ENCODE data around the gene ITPKB.

ITPKB gene

GRCh38 chr1:226764533-226764932 is 25.5 kb upstream of the ITPKB start:
- no peak overlapping the region for H2BK5ac ChIP-seq (ENCODE audit: low read length)
- H3K9me3 ChIP-seq (replicated peaks in 1 of 2; ENCODE audit: control insufficient read depth in 2 of 2, insufficient read depth in 1 of 2, low read depth in 1 of 2, low read length in 2 of 2), result no peaks in the 10 kb centered on the region
- WGBS, 2 donors (ENCODE audit: extremely low coverage in 2 of 2, insufficient read length in 2 of 2, insufficient replicate concordance in 1 of 2), result no CpG with 5 or more reads among the region's 2 CpGs
- no peak overlapping the region for H2AK5ac ChIP-seq (ENCODE audit: low read depth, low read length)
- H3K4me1 ChIP-seq (ENCODE audit: control insufficient read depth in 2 of 2, insufficient read depth in 1 of 2, low read depth in 1 of 2, low read length in 2 of 2), result no peaks in the 10 kb centered on the region
- H2BK120ac ChIP-seq (ENCODE audit: low read depth, low read length), result no peak overlapping the region
- no peak overlapping the region for H3K4ac ChIP-seq (ENCODE audit: low read length)
- no peak for DNase-seq (ENCODE audit: low spot score)
- no peak overlapping the region for H3K14ac ChIP-seq (ENCODE audit: low read length)
- peaks cover 0 to 18% (median 0%) of the 10 kb centered on the region in 3 experiments for H3K27me3 ChIP-seq (ENCODE audit: control insufficient read depth in 3 of 3, insufficient read depth in 3 of 3, low read depth in 1 of 3, low read length in 3 of 3)
- H2BK12ac ChIP-seq (ENCODE audit: low read length), result no peak overlapping the region
- H3K79me1 ChIP-seq (ENCODE audit: low read depth, low read length), result no peaks in the 10 kb centered on the region
- no peak overlapping the region for H2BK15ac ChIP-seq (ENCODE audit: low read length)
- no peak overlapping the region for H3K18ac ChIP-seq (ENCODE audit: low read length)
- H3K4me2 ChIP-seq (ENCODE audit: insufficient read depth, low read length, poor library complexity, severe bottlenecking), result no peak overlapping the region
- no peak overlapping the region for H3K9ac ChIP-seq (ENCODE audit: low read depth, low read length, poor library complexity)
- H3K4me3 ChIP-seq (ENCODE audit: low read length in 2 of 2), result no peak overlapping the region
- H3K23ac ChIP-seq (ENCODE audit: low read depth, low read length, poor library complexity), result no peak overlapping the region
- H2AFZ ChIP-seq (ENCODE audit: low read length), result no peak overlapping the region
- H4K91ac ChIP-seq (ENCODE audit: low read depth, low read length, poor library complexity), result no peak overlapping the region
- no peaks in the 10 kb centered on the region for H3K36me3 ChIP-seq (replicated peaks in 1 of 2; ENCODE audit: control insufficient read depth in 2 of 2, insufficient read depth in 2 of 2, low read length in 2 of 2)
- H3K27ac ChIP-seq (replicated peaks; ENCODE audit: low read length), result no peak overlapping the region
- H4K8ac ChIP-seq (ENCODE audit: low read depth, low read length), result no peak overlapping the region

GRCh38 chr1:226763905-226764264 is 24.8 kb upstream of the ITPKB start:
- no peak overlapping the region for H3K14ac ChIP-seq (ENCODE audit: low read length)
- H3K4me2 ChIP-seq (ENCODE audit: insufficient read depth, low read length, poor library complexity, severe bottlenecking), result no peak overlapping the region
- H3K23ac ChIP-seq (ENCODE audit: low read depth, low read length, poor library complexity), result no peak overlapping the region
- H3K79me1 ChIP-seq (ENCODE audit: low read depth, low read length), result no peaks in the 10 kb centered on the region
- WGBS, 2 donors (ENCODE audit: extremely low coverage in 2 of 2, insufficient read length in 2 of 2, insufficient replicate concordance in 1 of 2), result no CpG with 5 or more reads among the region's 4 CpGs
- no peak for DNase-seq (ENCODE audit: low spot score)
- no peak overlapping the region for H2BK120ac ChIP-seq (ENCODE audit: low read depth, low read length)
- H3K4me3 ChIP-seq (ENCODE audit: low read length in 2 of 2), result no peak overlapping the region
- peaks cover 0 to 18% (median 0%) of the 10 kb centered on the region in 3 experiments for H3K27me3 ChIP-seq (ENCODE audit: control insufficient read depth in 3 of 3, insufficient read depth in 3 of 3, low read depth in 1 of 3, low read length in 3 of 3)
- H2AK5ac ChIP-seq (ENCODE audit: low read depth, low read length), result no peak overlapping the region
- no peak overlapping the region for H2BK12ac ChIP-seq (ENCODE audit: low read length)
- no peak overlapping the region for H4K8ac ChIP-seq (ENCODE audit: low read depth, low read length)
- H3K4ac ChIP-seq (ENCODE audit: low read length), result no peak overlapping the region
- H2BK5ac ChIP-seq (ENCODE audit: low read length), result no peak overlapping the region
- H3K9ac ChIP-seq (ENCODE audit: low read depth, low read length, poor library complexity), result no peak overlapping the region
- no peak overlapping the region for H3K18ac ChIP-seq (ENCODE audit: low read length)
- H3K4me1 ChIP-seq (ENCODE audit: control insufficient read depth in 2 of 2, insufficient read depth in 1 of 2, low read depth in 1 of 2, low read length in 2 of 2), result no peaks in the 10 kb centered on the region
- H3K36me3 ChIP-seq (replicated peaks in 1 of 2; ENCODE audit: control insufficient read depth in 2 of 2, insufficient read depth in 2 of 2, low read length in 2 of 2), result no peaks in the 10 kb centered on the region
- H4K91ac ChIP-seq (ENCODE audit: low read depth, low read length, poor library complexity), result no peak overlapping the region
- H3K9me3 ChIP-seq (replicated peaks in 1 of 2; ENCODE audit: control insufficient read depth in 2 of 2, insufficient read depth in 1 of 2, low read depth in 1 of 2, low read length in 2 of 2), result no peaks in the 10 kb centered on the region
- H2BK15ac ChIP-seq (ENCODE audit: low read length), result no peak overlapping the region
- H2AFZ ChIP-seq (ENCODE audit: low read length), result peak overlapping the region; percentile 31
- no peak overlapping the region for H3K27ac ChIP-seq (replicated peaks; ENCODE audit: low read length)

GRCh38 chr1:226762988-226763904 is 24.2 kb upstream of the ITPKB start:
- Histone ChIP-seq H3K4me2 (ENCODE audit: insufficient read depth, low read length, poor library complexity, severe bottlenecking) (no peak overlapping the region), H3K4me3 (ENCODE audit: low read length in 2 of 2) (no peak overlapping the region), H4K8ac (ENCODE audit: low read depth, low read length) (no peak overlapping the region), H3K27ac (replicated peaks; ENCODE audit: low read length) (no peak overlapping the region), H3K14ac (ENCODE audit: low read length) (no peak overlapping the region), H3K4ac (ENCODE audit: low read length) (no peak overlapping the region), H3K23ac (ENCODE audit: low read depth, low read length, poor library complexity) (no peak overlapping the region), H4K91ac (ENCODE audit: low read depth, low read length, poor library complexity) (no peak overlapping the region), H2AK5ac (ENCODE audit: low read depth, low read length) (no peak overlapping the region), H3K79me1 (ENCODE audit: low read depth, low read length) (no peaks in the 10 kb centered on the region), H2BK120ac (ENCODE audit: low read depth, low read length) (no peak overlapping the region), H2AFZ (ENCODE audit: low read length) (peak overlapping the region; percentile 31), H2BK5ac (ENCODE audit: low read length) (no peak overlapping the region), H3K36me3 (replicated peaks in 1 of 2; ENCODE audit: control insufficient read depth in 2 of 2, insufficient read depth in 2 of 2, low read length in 2 of 2) (no peaks in the 10 kb centered on the region), H3K4me1 (ENCODE audit: control insufficient read depth in 2 of 2, insufficient read depth in 1 of 2, low read depth in 1 of 2, low read length in 2 of 2) (no peaks in the 10 kb centered on the region), H3K9me3 (replicated peaks in 1 of 2; ENCODE audit: control insufficient read depth in 2 of 2, insufficient read depth in 1 of 2, low read depth in 1 of 2, low read length in 2 of 2) (no peaks in the 10 kb centered on the region), H3K27me3 (ENCODE audit: control insufficient read depth in 3 of 3, insufficient read depth in 3 of 3, low read depth in 1 of 3, low read length in 3 of 3) (peaks cover 0 to 18% (median 0%) of the 10 kb centered on the region in 3 experiments), H2BK15ac (ENCODE audit: low read length) (no peak overlapping the region), H3K9ac (ENCODE audit: low read depth, low read length, poor library complexity) (no peak overlapping the region), H3K18ac (ENCODE audit: low read length) (no peak overlapping the region), H2BK12ac (ENCODE audit: low read length) (no peak overlapping the region)
- DNase-seq (ENCODE audit: low spot score), result no peak
- no CpG with 5 or more reads among the region's 7 CpGs for WGBS, 2 donors (ENCODE audit: extremely low coverage in 2 of 2, insufficient read length in 2 of 2, insufficient replicate concordance in 1 of 2)

GRCh38 chr1:226762055-226762454 is 23.0 kb upstream of the ITPKB start:
- no peak overlapping the region for H2BK5ac ChIP-seq (ENCODE audit: low read length)
- WGBS, 2 donors (ENCODE audit: extremely low coverage in 2 of 2, insufficient read length in 2 of 2, insufficient replicate concordance in 1 of 2), result no CpG with 5 or more reads among the region's 4 CpGs
- H3K23ac ChIP-seq (ENCODE audit: low read depth, low read length, poor library complexity), result no peak overlapping the region
- peaks cover 0 to 18% (median 0%) of the 10 kb centered on the region in 3 experiments for H3K27me3 ChIP-seq (ENCODE audit: control insufficient read depth in 3 of 3, insufficient read depth in 3 of 3, low read depth in 1 of 3, low read length in 3 of 3)
- H2BK120ac ChIP-seq (ENCODE audit: low read depth, low read length), result no peak overlapping the region
- no peaks in the 10 kb centered on the region for H3K4me1 ChIP-seq (ENCODE audit: control insufficient read depth in 2 of 2, insufficient read depth in 1 of 2, low read depth in 1 of 2, low read length in 2 of 2)
- H3K14ac ChIP-seq (ENCODE audit: low read length), result no peak overlapping the region
- H2BK12ac ChIP-seq (ENCODE audit: low read length), result no peak overlapping the region
- no peaks in the 10 kb centered on the region for H3K9me3 ChIP-seq (replicated peaks in 1 of 2; ENCODE audit: control insufficient read depth in 2 of 2, insufficient read depth in 1 of 2, low read depth in 1 of 2, low read length in 2 of 2)
- H2AK5ac ChIP-seq (ENCODE audit: low read depth, low read length), result no peak overlapping the region
- no peak overlapping the region for H3K4ac ChIP-seq (ENCODE audit: low read length)
- H3K4me2 ChIP-seq (ENCODE audit: insufficient read depth, low read length, poor library complexity, severe bottlenecking), result no peak overlapping the region
- no peaks in the 10 kb centered on the region for H3K79me1 ChIP-seq (ENCODE audit: low read depth, low read length)
- H3K4me3 ChIP-seq (ENCODE audit: low read length in 2 of 2), result no peak overlapping the region
- no peak overlapping the region for H3K18ac ChIP-seq (ENCODE audit: low read length)
- H3K27ac ChIP-seq (replicated peaks; ENCODE audit: low read length), result no peak overlapping the region
- no peak overlapping the region for H3K9ac ChIP-seq (ENCODE audit: low read depth, low read length, poor library complexity)
- no peak overlapping the region for H2BK15ac ChIP-seq (ENCODE audit: low read length)
- H2AFZ ChIP-seq (ENCODE audit: low read length), result no peak overlapping the region
- H4K8ac ChIP-seq (ENCODE audit: low read depth, low read length), result no peak overlapping the region
- DNase-seq (ENCODE audit: low spot score), result no peak
- no peaks in the 10 kb centered on the region for H3K36me3 ChIP-seq (replicated peaks in 1 of 2; ENCODE audit: control insufficient read depth in 2 of 2, insufficient read depth in 2 of 2, low read length in 2 of 2)
- H4K91ac ChIP-seq (ENCODE audit: low read depth, low read length, poor library complexity), result no peak overlapping the region
